HepG2 (cell line): Measurements from ENCODE around the gene CERS5. TPM values are rescaled to one million over a fixed set of nuclear protein-coding genes. Genes with fewer than 3 reads are reported as not detected.

ENCODE experiments used
- ATAC-seq: fragments of 200-7000 bp; cut with Tn5 transposase; 3 replicates; pipeline ENCODE4 v1.9.1; 2020; ENCODE audit warnings: mild to moderate bottlenecking, moderate library complexity
- BruUV-seq: library from RNA; stranded (reverse); fragments of 400-500 nt; replicated peaks from 2 replicates; lab custom pipeline; 2021; lab: Mats Ljungman, UMichigan
- CTCF ChIA-PET: fragments of 300-600 bp; formaldehyde crosslinking; extraction: SDS; loops from one replicate; lab custom pipeline; 2021; ENCODE audit warnings: low total read pairs, inconsistent platforms, low intra/inter-chr PET ratio; lab: Yijun Ruan, JAX
- POLR2A ChIA-PET: fragments of 350-600 bp; sonication (Branson Sonifier 250); formaldehyde crosslinking; loops from one replicate; lab custom pipeline; 2020; ENCODE audit warnings: antibody characterized with exemption, inconsistent platforms; lab: Yijun Ruan, JAX
- DNase-seq: peaks from one replicate; pipeline ENCODE4 v3.0.0-alpha.2; 2015; ENCODE audit warnings: low spot score
- FAIRE-seq: peaks from 3 replicates; lab custom pipeline; 2011; peaks lifted over from hg19 to GRCh38; lab: Jason Lieb, UNC
- H2AFZ ChIP-seq: one replicate; pipeline ENCODE4 v1.6.1; 2011; ENCODE audit warnings: low read length, inconsistent platforms
- H3K27ac ChIP-seq: fragments of 300-600 bp; 3 replicates; pipeline ENCODE4 v1.8.0; 2011; ENCODE audit warnings: mixed run types, mild to moderate bottlenecking, mixed read lengths, low read length, inconsistent platforms; ENCODE audit not compliant: insufficient read depth; ENCODE audit errors: extremely low read length
- H3K27me3 ChIP-seq, 2 experiments: fragments of 200-600 bp in 1 of 2; 2 replicates in 1 of 2; 3 replicates in 1 of 2; pipeline versions ENCODE4 v1.6.0 to v1.8.0; 2011; ENCODE audit warnings: low read length in 2 of 2, mild to moderate bottlenecking in 2 of 2, moderate library complexity in 2 of 2, inconsistent platforms in 1 of 2; ENCODE audit not compliant: insufficient read depth in 2 of 2, control insufficient read depth in 1 of 2
- H3K36me3 ChIP-seq, 2 experiments: fragments of 200-600 bp in 1 of 2; replicated peaks in 1 of 2; 2 replicates in 1 of 2; 3 replicates in 1 of 2; pipeline versions ENCODE4 v1.5.1 to v1.8.0; 2011; ENCODE audit warnings: low read length in 2 of 2, inconsistent platforms in 1 of 2; ENCODE audit not compliant: insufficient read depth in 2 of 2, control insufficient read depth in 1 of 2
- H3K4me1 ChIP-seq: 2 replicates; pipeline ENCODE4 v1.5.1; 2012; ENCODE audit warnings: low read length, inconsistent platforms; ENCODE audit not compliant: insufficient read depth
- H3K4me2 ChIP-seq: 2 replicates; pipeline ENCODE4 v1.6.0; 2011; ENCODE audit warnings: low read depth, low read length, inconsistent platforms
- H3K4me3 ChIP-seq, 3 experiments: fragments of 200-600 bp in 1 of 3; sonication (generic), shearing (Covaris generic) in 1 of 3; replicated peaks in 1 of 3; 2 replicates each; pipeline ENCODE4 v1.5.1; 2011 to 2016; ENCODE audit warnings: low read length in 3 of 3, inconsistent platforms in 2 of 3, low read depth in 2 of 3, mild to moderate bottlenecking in 2 of 3, control low read depth in 1 of 3, mixed read lengths in 1 of 3; ENCODE audit not compliant: insufficient read depth in 1 of 3
- H3K79me2 ChIP-seq: one replicate; pipeline ENCODE4 v1.6.1; 2011; ENCODE audit warnings: low read length, inconsistent platforms; ENCODE audit not compliant: insufficient read depth
- H3K9ac ChIP-seq: 2 replicates; pipeline ENCODE4 v1.6.0; 2011; ENCODE audit warnings: mild to moderate bottlenecking, low read depth, low read length, inconsistent platforms; ENCODE audit not compliant: insufficient read depth
- H3K9me3 ChIP-seq: 2 replicates; pipeline ENCODE4 v1.5.1; 2012; ENCODE audit warnings: mild to moderate bottlenecking, low read length
- H4K20me1 ChIP-seq: 2 replicates; pipeline ENCODE4 v1.6.0; 2011; ENCODE audit warnings: inconsistent platforms, mild to moderate bottlenecking, low read length, moderate library complexity; ENCODE audit not compliant: insufficient read depth
- CHD4 ChIP-seq: fragments of 200-600 bp; sonication (generic); IDR thresholded peaks from 2 replicates; pipeline ENCODE4 v1.7.0; 2017; ENCODE audit warnings: mild to moderate bottlenecking, low read length, borderline replicate concordance
- DDIT3 ChIP-seq: sonication (generic); formaldehyde crosslinking; IDR thresholded peaks from 2 replicates; pipeline ENCODE4 v1.4.0; 2020; ENCODE audit warnings: mild to moderate bottlenecking, missing genetic modification reagents
- FOXA1 ChIP-seq, 2 experiments: fragments of 450-650 bp in 1 of 2; sonication (generic) in 1 of 2; formaldehyde crosslinking in 1 of 2; IDR thresholded peaks; 2 replicates each; pipeline versions ENCODE4 v1.4.0 to v1.6.1; 2016 to 2020; ENCODE audit warnings: missing genetic modification reagents in 1 of 2
- KAT7 ChIP-seq: IDR thresholded peaks from 2 replicates; pipeline ENCODE4 v1.6.1; 2018; ENCODE audit warnings: borderline replicate concordance, missing compliant biosample characterization
- KDM6A ChIP-seq: IDR thresholded peaks from 2 replicates; pipeline ENCODE4 v1.6.1; 2016; ENCODE audit warnings: low read depth
- MAFF ChIP-seq: IDR thresholded peaks from 2 replicates; pipeline ENCODE4 v1.6.1; 2011; ENCODE audit warnings: low read depth, low read length, improper control_type of control experiment
- MAFK ChIP-seq, 2 experiments: IDR thresholded peaks in 1 of 2; conservative IDR thresholded peaks in 1 of 2; 2 replicates each; pipeline ENCODE4 v1.6.1; 2011; ENCODE audit warnings: improper control_type of control experiment in 2 of 2, low read length in 2 of 2
- SIX1 ChIP-seq: sonication (generic); formaldehyde crosslinking; IDR thresholded peaks from 2 replicates; pipeline ENCODE4 v1.4.0; 2020; ENCODE audit warnings: missing genetic modification reagents, borderline replicate concordance
- SOX5 ChIP-seq: IDR thresholded peaks from 2 replicates; pipeline ENCODE4 v1.6.1; 2016; ENCODE audit warnings: borderline replicate concordance
- ZC3H4 ChIP-seq: sonication (generic); formaldehyde crosslinking; IDR thresholded peaks from 2 replicates; pipeline ENCODE4 v1.4.0; 2020; ENCODE audit warnings: missing genetic modification reagents, borderline replicate concordance
- ZNF20 ChIP-seq: sonication (generic); formaldehyde crosslinking; IDR thresholded peaks from 2 replicates; pipeline ENCODE4 v1.4.0; 2020; ENCODE audit warnings: mild to moderate bottlenecking, moderate library complexity, missing genetic modification reagents
- ZNF780A ChIP-seq: sonication (generic); formaldehyde crosslinking; IDR thresholded peaks from 2 replicates; pipeline ENCODE4 v1.8.0; 2022; ENCODE audit warnings: mild to moderate bottlenecking, missing genetic modification reagents, moderate library complexity
- ZNF788 ChIP-seq: sonication (generic); formaldehyde crosslinking; IDR thresholded peaks from 2 replicates; pipeline ENCODE4 v1.5.0; 2020; ENCODE audit warnings: mild to moderate bottlenecking, missing genetic modification reagents, borderline replicate concordance
- WGBS: methylation state at CpG from one replicate; pipeline ENCODE4 v1.1.6; 2017; ENCODE audit warnings: low lambda C conversion rate; 5-methylcytosine and 5-hydroxymethylcytosine counted together
- in situ Hi-C: cut with HindIII; loops from 2 replicates; pipeline ENCODE4 v1.10.0; 2017; ENCODE audit warnings: low pct_unique_long_range_greater_than_20kb; ENCODE audit not compliant: extremely low pct_ligation_motif_present
- intact Hi-C: fragments of 100-400 bp; cut with micrococcal nuclease; formaldehyde crosslinking; loops from one replicate; pipeline ENCODE4 v1.10.0; 2022; ENCODE audit not compliant: unreplicated experiment
- polyA plus RNA-seq, 8 experiments: library from polyadenylated mRNA; depleted of rRNA in 3 of 8; stranded (reverse) in 7 of 8; unstranded in 1 of 8; fragments of >200 nt; fragmentation: Illumina TruSeq in 4 of 8; extraction: Trizol in 4 of 8; gene quantifications; 2 replicates each; pipeline versions ENCODE4 v1.2.1 to v1.2.3, GENCODE V29; 2011 to 2016; ENCODE audit warnings: low read depth in 4 of 8, missing spikeins in 1 of 8, mixed read lengths in 1 of 8; ENCODE audit not compliant: insufficient read depth in 1 of 8
- total RNA-seq, 5 experiments: library from RNA; depleted of rRNA; stranded (reverse); fragments of >200 nt; fragmentation: Illumina TruSeq; extraction: Trizol; gene quantifications; 2 replicates each; pipeline ENCODE4 v1.2.3, GENCODE V29; 2016; ENCODE audit warnings: low read depth in 1 of 5

Gene CERS5
- total and polyA plus RNA-seq, 2 of the 13 experiments (the other 11 are each of a cell fraction or from before 2014, with no cell fraction given), result 22.3 to 48.8 TPM

- WGBS, result 90% methylated on average over 5 of the region's 5 CpGs
- TF ChIP-seq MAFK (conservative IDR thresholded peaks at IDR 0.05 in 1 of 2, IDR thresholded peaks at IDR 0.05 in 1 of 2; ENCODE audit: low read length in 2 of 2) (peak; percentile 18 to 34; a peak in 1 of 4 replicates), ZNF788 (CRISPR knock-in tag) (no peak), CHD4 (no peak), ZC3H4 (CRISPR knock-in tag) (no peak), MAFF (0 out of 2 replicates have a peak, but pooled peaks have one; percentile 19), ZNF780A (CRISPR knock-in tag) (no peak), FOXA1 (IDR thresholded peaks at IDR 0.05) (no peak), FOXA1 (CRISPR knock-in tag; IDR thresholded peaks at IDR 0.05) (no peak), SIX1 (CRISPR knock-in tag) (no peak), KDM6A (CRISPR knock-in tag) (no peak), SOX5 (no peak), ZNF20 (no peak), DDIT3 (no peak), KAT7 (CRISPR knock-in tag) (no peak)
- FAIRE-seq (no peak), ATAC-seq (peak; percentile 6; the same call in 1 of the 3 replicates), DNase-seq (no peak)
- H3K4me2 ChIP-seq, result peak overlapping the region; percentile 59
- H3K4me1 ChIP-seq, result peaks cover 38% of the 10 kb centered on the region
- intact Hi-C loops, result loop anchor here (2.0 kb wide), 1 partner anchor 126 kb away; no protein-coding TSS in a partner anchor
- ChIA-PET CTCF (no interaction called here), POLR2A (interaction anchor here (1.1 kb wide), 1 partner anchor 94 kb away, joined by 3 read pairs; the partner anchor contains the start of gene LIMA1)
- H3K27me3 ChIP-seq, result no peaks in the 10 kb centered on the region
- H3K79me2 ChIP-seq, result no peaks in the 10 kb centered on the region
- H2AFZ ChIP-seq, result no peak overlapping the region
- H3K9ac ChIP-seq, result no peak overlapping the region
- no TSS peak for BruUV-seq
- in situ Hi-C loops, result loop anchor here (10.0 kb wide), 1 partner anchor 126 kb away; no protein-coding TSS in a partner anchor
- H4K20me1 ChIP-seq, result no peaks in the 10 kb centered on the region
- no peak overlapping the region for H3K4me3 ChIP-seq
- H3K9me3 ChIP-seq, result no peaks in the 10 kb centered on the region
- H3K27ac ChIP-seq, result peak overlapping the region; percentile 59
- peaks cover 0 to 3% of the 10 kb centered on the region in 2 experiments; a peak in 3 of 5 replicates for H3K36me3 ChIP-seq
Observed at GRCh38 chr12:50188875-50189575, 21.9 kb upstream of the CERS5 start.
